IPS-11a (cell line): ENCODE measurements around the gene DST.

Experiments
- H3K4me3 ChIP-seq: one replicate; pipeline ENCODE4 v1.5.1; 2013; ENCODE audit warnings: low read depth, low read length, control low read depth

Gene DST

DNA sequence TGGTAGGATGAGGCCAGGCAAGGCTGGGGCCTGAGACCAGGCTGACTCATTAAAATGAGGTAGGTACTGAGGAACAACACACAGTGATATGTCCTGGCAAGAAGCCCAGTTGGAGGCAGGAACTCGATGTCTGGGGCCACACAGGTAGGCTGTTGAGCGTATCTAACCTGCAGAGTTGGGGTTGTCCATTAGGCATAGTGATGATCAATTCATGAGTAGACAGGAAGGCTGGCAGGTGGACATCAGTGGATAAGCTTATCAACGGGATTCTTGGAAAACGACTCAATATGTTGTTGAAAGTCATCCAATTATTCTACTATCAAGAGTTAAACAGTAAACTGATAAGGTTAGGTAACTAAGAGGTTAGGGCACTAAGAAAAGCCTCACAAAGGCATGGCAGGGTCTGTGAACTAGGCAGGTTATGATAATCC lies 202.1 kb downstream of the DST start:
- H3K4me3 ChIP-seq, result no peak overlapping the region

GRCh38 chr6:56437171-56437900 lies 205.4 kb downstream of the DST start:
- H3K4me3 ChIP-seq, result no peak overlapping the region

- H3K4me3 ChIP-seq, result no peak overlapping the region
These were observed 206.9 kb downstream of the DST start for GRCh38 chr6:56435754-56436153.

GRCh38 chr6:56435326-56435725 lies 207.4 kb downstream of the DST start:
- H3K4me3 ChIP-seq, result no peak overlapping the region

- no peak overlapping the region for H3K4me3 ChIP-seq
These were observed 208.1 kb downstream of the DST start for GRCh38 chr6:56434606-56435005.

GRCh38 chr6:56433119-56433518 lies 209.6 kb downstream of the DST start:
- H3K4me3 ChIP-seq, result no peak overlapping the region

- H3K4me3 ChIP-seq, result no peak overlapping the region
These were observed 210.5 kb downstream of the DST start for GRCh38 chr6:56432194-56432593.

DNA sequence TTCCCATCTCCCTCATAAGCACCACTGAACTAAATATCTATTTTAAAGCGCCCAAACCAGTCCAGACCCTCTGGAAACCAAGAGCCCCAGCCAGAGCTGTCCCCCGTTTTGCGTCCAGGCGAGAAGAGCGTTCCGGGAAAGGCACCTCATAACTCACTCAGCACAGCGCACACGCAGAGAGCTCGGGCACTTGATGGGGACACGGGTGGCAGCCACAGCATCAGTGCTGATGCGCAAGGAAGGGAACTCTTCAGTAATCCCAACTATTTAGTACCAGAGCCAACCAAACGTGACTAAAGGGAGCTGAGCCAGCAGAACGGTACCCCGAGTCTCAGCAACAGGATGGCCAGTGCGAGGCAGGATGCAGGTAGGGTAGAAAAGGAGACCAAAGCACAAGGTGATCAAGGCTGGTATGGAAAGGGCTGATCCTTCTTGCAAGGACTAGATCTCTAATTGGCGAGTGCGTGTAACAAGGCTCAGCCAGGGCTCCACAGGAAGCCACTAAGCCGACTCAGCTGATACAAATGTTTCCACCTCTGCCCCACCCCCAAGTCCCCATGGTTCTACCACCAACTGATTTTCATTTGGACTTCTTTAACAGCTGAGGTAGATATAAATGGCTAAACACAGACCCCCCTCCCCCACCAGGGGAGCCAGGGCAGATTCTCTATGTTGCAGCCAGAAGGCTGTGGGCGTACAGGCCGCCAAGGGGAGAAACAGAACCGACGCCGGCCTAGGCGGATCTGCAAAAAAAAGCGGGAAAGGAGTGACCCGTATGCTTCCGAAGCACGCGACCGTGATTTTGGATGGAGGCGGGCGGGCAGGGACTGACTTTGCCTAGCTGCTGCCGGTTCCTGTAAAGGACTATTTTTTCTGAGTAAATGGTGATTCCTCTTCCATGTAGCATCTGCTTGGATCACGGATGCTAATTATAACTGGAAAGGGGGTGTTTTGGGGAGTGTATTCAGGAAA lies 211.8 kb downstream of the DST start:
- H3K4me3 ChIP-seq, result no peak overlapping the region

DNA sequence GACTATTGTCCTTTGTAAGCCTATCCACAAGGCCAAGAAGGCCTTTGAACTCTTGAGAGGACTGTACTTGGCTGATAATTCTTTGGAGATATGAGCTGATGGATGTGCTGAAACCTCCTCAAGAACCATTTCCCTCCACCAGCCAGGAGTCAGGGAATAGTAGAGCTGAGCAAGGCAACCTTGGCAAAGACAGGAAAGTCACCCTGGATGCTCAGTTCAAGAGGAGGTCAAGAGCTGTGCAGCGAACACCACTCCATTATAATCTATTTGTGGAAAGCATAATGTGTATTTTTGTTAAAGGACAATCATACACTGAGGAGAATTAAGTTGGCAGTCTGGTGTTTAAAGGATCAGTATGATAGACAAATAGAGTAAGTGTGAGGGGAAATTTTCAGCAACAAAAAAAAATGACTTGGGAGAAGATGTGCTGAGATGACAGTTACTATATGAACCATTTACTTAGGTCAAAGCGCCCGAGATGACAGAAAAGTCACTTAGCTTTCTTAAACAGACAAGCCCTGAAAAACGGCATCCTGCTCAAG lies 218.1 kb downstream of the DST start:
- H3K4me3 ChIP-seq, result no peak overlapping the region

DNA sequence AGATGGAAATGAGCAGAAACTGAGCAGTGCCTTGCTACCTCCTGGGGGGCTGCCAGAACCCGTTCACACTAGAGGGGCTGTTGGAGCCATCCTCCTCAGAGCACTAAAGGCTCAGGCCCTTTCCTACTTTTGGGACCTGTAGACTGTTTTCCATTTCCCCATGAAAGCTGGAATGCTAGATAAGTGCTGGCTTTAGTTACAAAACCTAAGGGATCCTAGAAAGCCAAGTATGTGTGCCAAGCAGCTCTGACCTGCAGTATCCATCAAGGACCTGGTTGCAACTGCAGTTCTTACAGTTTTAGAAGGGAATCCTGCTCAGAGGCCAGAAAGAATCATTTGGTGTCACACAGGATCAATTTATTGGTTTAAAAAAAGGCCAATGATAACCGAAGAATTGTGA lies 218.6 kb downstream of the DST start:
- no peak overlapping the region for H3K4me3 ChIP-seq

- no peak overlapping the region for H3K4me3 ChIP-seq
These were observed 222.4 kb downstream of the DST start for GRCh38 chr6:56420296-56420695.

GRCh38 chr6:56419191-56419590 lies 223.5 kb downstream of the DST start:
- no peak overlapping the region for H3K4me3 ChIP-seq

DNA sequence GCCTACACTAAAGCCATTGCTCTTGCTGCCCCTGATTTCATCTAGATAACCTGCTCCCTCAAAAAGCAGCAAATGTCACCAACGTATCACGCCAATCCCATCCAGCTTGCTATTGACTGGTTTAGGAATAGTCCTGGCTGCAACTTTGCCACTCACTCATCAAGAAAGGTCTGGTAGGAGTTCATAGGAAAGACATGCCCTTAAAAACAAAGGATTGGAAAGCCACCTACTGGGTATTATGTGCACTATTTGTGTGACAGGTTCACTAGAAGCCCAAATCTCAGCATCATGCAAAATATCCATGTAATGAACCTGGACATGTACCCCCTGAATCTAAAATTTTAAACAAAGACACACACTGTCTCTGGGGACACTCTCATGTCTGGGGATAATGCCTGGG lies 224.9 kb downstream of the DST start:
- H3K4me3 ChIP-seq, result no peak overlapping the region

DNA sequence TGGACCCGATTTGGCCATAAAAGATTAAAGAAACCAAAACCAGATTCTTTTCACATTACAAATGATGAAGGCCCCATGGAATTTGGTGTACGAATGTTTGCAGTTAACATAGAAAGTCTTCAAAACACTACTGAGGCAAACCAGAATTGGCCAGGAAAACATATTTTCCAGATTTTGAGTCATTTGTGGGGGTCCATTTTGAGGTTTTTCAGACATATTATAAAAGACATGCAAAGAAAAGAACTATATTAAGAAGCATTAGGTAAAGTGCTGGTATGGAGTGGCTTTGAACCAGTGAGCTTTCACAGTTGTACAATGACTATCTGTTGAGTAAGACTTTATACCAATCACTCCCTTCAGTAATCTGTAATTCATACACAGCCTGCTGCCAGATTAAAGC lies 226.4 kb downstream of the DST start:
- no peak overlapping the region for H3K4me3 ChIP-seq

DNA sequence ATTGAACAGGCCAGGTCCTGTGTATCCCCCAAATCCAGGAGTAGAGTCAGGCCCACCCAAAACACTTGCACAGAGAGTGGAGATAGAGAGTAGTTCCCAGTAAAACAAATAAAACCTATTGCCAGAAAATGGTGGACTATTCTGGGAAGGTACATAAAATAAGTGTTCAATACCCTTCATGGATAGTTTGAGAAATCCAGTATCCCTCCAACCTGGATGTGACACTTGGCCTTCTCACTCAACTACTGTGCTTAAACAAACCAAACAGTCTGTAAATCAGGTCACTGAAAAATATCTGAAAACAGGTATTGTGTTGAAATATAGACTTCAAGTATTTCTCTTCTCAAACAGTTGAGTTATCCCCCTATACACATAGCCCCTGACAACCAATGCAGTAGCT lies 233.7 kb downstream of the DST start:
- H3K4me3 ChIP-seq, result no peak overlapping the region
